GM23338 (cell line): ENCODE measurements around the gene PSMD8. TPM values are rescaled to one million over a fixed set of nuclear protein-coding genes. Genes with fewer than 3 reads are reported as not detected.

Experiments
- ATAC-seq: fragments of 200-7000 bp; cut with Tn5 transposase; 3 replicates; pipeline ENCODE4 v1.9.1; 2020
- DNase-seq: peaks from one replicate; pipeline ENCODE4 v3.0.0-alpha.2; 2015; ENCODE audit warnings: low spot score
- H2AFZ ChIP-seq: fragments of 200-600 bp; sonication (generic); 2 replicates; pipeline ENCODE4 v1.8.0; 2016; ENCODE audit warnings: antibody characterized with exemption, mild to moderate bottlenecking, moderate library complexity
- H3F3A ChIP-seq: fragments of 200-600 bp; sonication (generic); replicated peaks from 2 replicates; pipeline ENCODE4 v1.8.0; 2017; ENCODE audit warnings: antibody characterized with exemption, mixed run types, low read depth
- H3K27ac ChIP-seq: fragments of 200-600 bp; sonication (generic); 2 replicates; pipeline ENCODE4 v1.6.1; 2016; ENCODE audit warnings: low read depth
- H3K27me3 ChIP-seq: fragments of 200-600 bp; sonication (generic); 2 replicates; pipeline ENCODE4 v1.8.0; 2016; ENCODE audit warnings: mild to moderate bottlenecking, mixed run types, moderate library complexity; ENCODE audit not compliant: insufficient read depth
- H3K36me3 ChIP-seq: fragments of 200-600 bp; sonication (generic); 2 replicates; pipeline ENCODE4 v1.8.0; 2016; ENCODE audit warnings: mild to moderate bottlenecking; ENCODE audit not compliant: insufficient read depth
- H3K4me1 ChIP-seq: fragments of 200-600 bp; sonication (generic); 2 replicates; pipeline ENCODE4 v1.8.0; 2016; ENCODE audit warnings: mild to moderate bottlenecking, moderate library complexity; ENCODE audit not compliant: insufficient read depth
- H3K4me2 ChIP-seq: fragments of 200-600 bp; sonication (generic); 2 replicates; pipeline ENCODE4 v1.7.1; 2017; ENCODE audit warnings: mixed run types
- H3K4me3 ChIP-seq: fragments of 200-600 bp; sonication (generic); 2 replicates; pipeline ENCODE4 v1.6.1; 2016; ENCODE audit warnings: mixed run types
- H3K79me2 ChIP-seq: fragments of 200-600 bp; sonication (generic); replicated peaks from 2 replicates; pipeline ENCODE4 v1.8.0; 2017; ENCODE audit warnings: mild to moderate bottlenecking; ENCODE audit not compliant: insufficient read depth
- H3K9me2 ChIP-seq: fragments of 200-600 bp; sonication (generic); 2 replicates; pipeline ENCODE4 v1.8.0; 2017; ENCODE audit not compliant: insufficient read depth
- H4K20me1 ChIP-seq: fragments of 200-600 bp; sonication (generic); replicated peaks from 2 replicates; pipeline ENCODE4 v1.8.0; 2017; ENCODE audit warnings: mild to moderate bottlenecking; ENCODE audit not compliant: insufficient read depth
- H3K27ac Mint-ChIP-seq: 2 replicates; pipeline ENCODE4 v1.8.0; 2020; ENCODE audit warnings: inconsistent platforms, mild to moderate bottlenecking, moderate library complexity, mixed read lengths
- H3K27me3 Mint-ChIP-seq: 3 replicates; pipeline ENCODE4 v1.8.0; 2022; ENCODE audit warnings: low read depth, mild to moderate bottlenecking, moderate library complexity, mixed read lengths, inconsistent platforms; ENCODE audit not compliant: insufficient read depth, poor library complexity
- H3K36me3 Mint-ChIP-seq: 3 replicates; pipeline ENCODE4 v1.8.0; 2021; ENCODE audit warnings: low read depth, mild to moderate bottlenecking, inconsistent platforms, moderate library complexity, mixed read lengths
- H3K4me1 Mint-ChIP-seq: 3 replicates; pipeline ENCODE4 v1.8.0; 2020; ENCODE audit warnings: mild to moderate bottlenecking, inconsistent platforms, mixed read lengths
- H3K4me3 Mint-ChIP-seq: 3 replicates; pipeline ENCODE4 v1.8.0; 2021; ENCODE audit warnings: moderate library complexity, mild to moderate bottlenecking, inconsistent platforms, mixed read lengths
- H3K9me3 Mint-ChIP-seq: 3 replicates; pipeline ENCODE4 v1.8.0; 2020; ENCODE audit warnings: moderate library complexity, mild to moderate bottlenecking, inconsistent platforms, mixed read lengths
- CREB1 ChIP-seq: fragments of 250-450 bp; sonication (Bioruptor Pico); IDR thresholded peaks from 2 replicates; pipeline ENCODE4 v1.5.0; 2020; ENCODE audit warnings: low read depth, mild to moderate bottlenecking, moderate library complexity
- EZH2 ChIP-seq: fragments of 200-600 bp; sonication (generic); IDR thresholded peaks from one replicate; pipeline ENCODE4 v1.8.0; 2017; ENCODE audit warnings: antibody characterized with exemption, mild to moderate bottlenecking, low read depth; ENCODE audit not compliant: unreplicated experiment
- EZH2phosphoT487 ChIP-seq: fragments of 200-600 bp; sonication (generic); IDR thresholded peaks from one replicate; pipeline ENCODE4 v1.8.1; 2018; ENCODE audit warnings: antibody characterized with exemption; ENCODE audit not compliant: unreplicated experiment
- JUNB ChIP-seq: IDR thresholded peaks from one replicate; pipeline ENCODE4 v1.6.1; 2016; ENCODE audit warnings: antibody characterized with exemption; ENCODE audit not compliant: unreplicated experiment
- NANOG ChIP-seq: IDR thresholded peaks from 2 replicates; pipeline ENCODE4 v1.6.1; 2016; ENCODE audit warnings: antibody characterized with exemption, borderline replicate concordance
- POLR2AphosphoS5 ChIP-seq: IDR thresholded peaks from 2 replicates; pipeline ENCODE4 v1.6.1; 2016; ENCODE audit warnings: antibody characterized with exemption, low read depth
- REST ChIP-seq: IDR thresholded peaks from one replicate; pipeline ENCODE4 v1.6.1; 2018; ENCODE audit warnings: antibody characterized with exemption; ENCODE audit not compliant: unreplicated experiment
- STAT1 ChIP-seq: IDR thresholded peaks from one replicate; pipeline ENCODE4 v1.6.1; 2016; ENCODE audit warnings: antibody characterized with exemption; ENCODE audit not compliant: unreplicated experiment
- ZNF114 ChIP-seq: fragments of 250-450 bp; sonication (Bioruptor Pico); IDR thresholded peaks from 2 replicates; pipeline ENCODE4 v1.5.0; 2020; ENCODE audit warnings: mild to moderate bottlenecking, moderate library complexity
- ZNF331 ChIP-seq: fragments of 250-450 bp; sonication (Bioruptor Pico); IDR thresholded peaks from 2 replicates; pipeline ENCODE4 v1.5.0; 2020; ENCODE audit warnings: low read depth, mild to moderate bottlenecking, moderate library complexity
- polyA plus RNA-seq: library from polyadenylated mRNA; unstranded; fragments of >200 nt; fragmentation: Nextera tagmentation; extraction: Ambion mirVana; gene quantifications from 2 replicates; pipeline ENCODE4 v1.2.1, GENCODE V29; 2016
- total RNA-seq: library from RNA; depleted of rRNA; stranded (reverse); fragments of >200 nt; shearing (Covaris generic); gene quantifications from 2 replicates; pipeline ENCODE4 v1.2.3, GENCODE V29; 2014
- TF ChIP-seq, protein P1 (sequence below), 2 experiments: fragments of 200-600 bp in 1 of 2; sonication (generic) in 1 of 2; conservative IDR thresholded peaks; 2 replicates each; pipeline versions ENCODE4 v1.5.1 to v1.6.1; 2016 to 2017; ENCODE audit warnings: antibody characterized with exemption in 2 of 2, low read depth in 2 of 2, mild to moderate bottlenecking in 2 of 2, moderate library complexity in 1 of 2
- TF ChIP-seq, protein P2 (sequence below): fragments of 250-450 bp; sonication (Bioruptor Pico); IDR thresholded peaks from 2 replicates; pipeline ENCODE4 v1.5.0; 2020; ENCODE audit warnings: mild to moderate bottlenecking, moderate library complexity

Gene PSMD8
- total and polyA plus RNA-seq, 2 experiments from 2014 or later = 129 to 241 TPM

- peaks cover 6% of the 10 kb centered on the region; the same call in 2 of the 3 replicates for H3K36me3 Mint-ChIP-seq
- H3K27ac Mint-ChIP-seq = no peak overlapping the region
- 0 out of 2 replicates have a peak, but pooled peaks cover 5% of the 10 kb centered on the region for H3K36me3 ChIP-seq
- DNase-seq (no peak), ATAC-seq (no peak)
- no peaks in the 10 kb centered on the region; the same call in 2 of the 3 replicates for H3K9me3 Mint-ChIP-seq
- no peak for TF ChIP-seq REST
- no peak for TF ChIP-seq NANOG
- TF ChIP-seq ZNF114 (CRISPR knock-in tag) = no peak
- TF ChIP-seq, protein P1, sequence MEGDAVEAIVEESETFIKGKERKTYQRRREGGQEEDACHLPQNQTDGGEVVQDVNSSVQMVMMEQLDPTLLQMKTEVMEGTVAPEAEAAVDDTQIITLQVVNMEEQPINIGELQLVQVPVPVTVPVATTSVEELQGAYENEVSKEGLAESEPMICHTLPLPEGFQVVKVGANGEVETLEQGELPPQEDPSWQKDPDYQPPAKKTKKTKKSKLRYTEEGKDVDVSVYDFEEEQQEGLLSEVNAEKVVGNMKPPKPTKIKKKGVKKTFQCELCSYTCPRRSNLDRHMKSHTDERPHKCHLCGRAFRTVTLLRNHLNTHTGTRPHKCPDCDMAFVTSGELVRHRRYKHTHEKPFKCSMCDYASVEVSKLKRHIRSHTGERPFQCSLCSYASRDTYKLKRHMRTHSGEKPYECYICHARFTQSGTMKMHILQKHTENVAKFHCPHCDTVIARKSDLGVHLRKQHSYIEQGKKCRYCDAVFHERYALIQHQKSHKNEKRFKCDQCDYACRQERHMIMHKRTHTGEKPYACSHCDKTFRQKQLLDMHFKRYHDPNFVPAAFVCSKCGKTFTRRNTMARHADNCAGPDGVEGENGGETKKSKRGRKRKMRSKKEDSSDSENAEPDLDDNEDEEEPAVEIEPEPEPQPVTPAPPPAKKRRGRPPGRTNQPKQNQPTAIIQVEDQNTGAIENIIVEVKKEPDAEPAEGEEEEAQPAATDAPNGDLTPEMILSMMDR (conservative IDR thresholded peaks at IDR 0.05; ENCODE audit: low read depth in 2 of 2) = no peak
- TF ChIP-seq EZH2phosphoT487 = no peak
- no peak for TF ChIP-seq STAT1
- no peak for TF ChIP-seq CREB1 (CRISPR knock-in tag)
- no peak for TF ChIP-seq JUNB
- no peak for TF ChIP-seq EZH2
- no peak for TF ChIP-seq ZNF331
- TF ChIP-seq POLR2AphosphoS5 = no peak
- TF ChIP-seq, protein P2, sequence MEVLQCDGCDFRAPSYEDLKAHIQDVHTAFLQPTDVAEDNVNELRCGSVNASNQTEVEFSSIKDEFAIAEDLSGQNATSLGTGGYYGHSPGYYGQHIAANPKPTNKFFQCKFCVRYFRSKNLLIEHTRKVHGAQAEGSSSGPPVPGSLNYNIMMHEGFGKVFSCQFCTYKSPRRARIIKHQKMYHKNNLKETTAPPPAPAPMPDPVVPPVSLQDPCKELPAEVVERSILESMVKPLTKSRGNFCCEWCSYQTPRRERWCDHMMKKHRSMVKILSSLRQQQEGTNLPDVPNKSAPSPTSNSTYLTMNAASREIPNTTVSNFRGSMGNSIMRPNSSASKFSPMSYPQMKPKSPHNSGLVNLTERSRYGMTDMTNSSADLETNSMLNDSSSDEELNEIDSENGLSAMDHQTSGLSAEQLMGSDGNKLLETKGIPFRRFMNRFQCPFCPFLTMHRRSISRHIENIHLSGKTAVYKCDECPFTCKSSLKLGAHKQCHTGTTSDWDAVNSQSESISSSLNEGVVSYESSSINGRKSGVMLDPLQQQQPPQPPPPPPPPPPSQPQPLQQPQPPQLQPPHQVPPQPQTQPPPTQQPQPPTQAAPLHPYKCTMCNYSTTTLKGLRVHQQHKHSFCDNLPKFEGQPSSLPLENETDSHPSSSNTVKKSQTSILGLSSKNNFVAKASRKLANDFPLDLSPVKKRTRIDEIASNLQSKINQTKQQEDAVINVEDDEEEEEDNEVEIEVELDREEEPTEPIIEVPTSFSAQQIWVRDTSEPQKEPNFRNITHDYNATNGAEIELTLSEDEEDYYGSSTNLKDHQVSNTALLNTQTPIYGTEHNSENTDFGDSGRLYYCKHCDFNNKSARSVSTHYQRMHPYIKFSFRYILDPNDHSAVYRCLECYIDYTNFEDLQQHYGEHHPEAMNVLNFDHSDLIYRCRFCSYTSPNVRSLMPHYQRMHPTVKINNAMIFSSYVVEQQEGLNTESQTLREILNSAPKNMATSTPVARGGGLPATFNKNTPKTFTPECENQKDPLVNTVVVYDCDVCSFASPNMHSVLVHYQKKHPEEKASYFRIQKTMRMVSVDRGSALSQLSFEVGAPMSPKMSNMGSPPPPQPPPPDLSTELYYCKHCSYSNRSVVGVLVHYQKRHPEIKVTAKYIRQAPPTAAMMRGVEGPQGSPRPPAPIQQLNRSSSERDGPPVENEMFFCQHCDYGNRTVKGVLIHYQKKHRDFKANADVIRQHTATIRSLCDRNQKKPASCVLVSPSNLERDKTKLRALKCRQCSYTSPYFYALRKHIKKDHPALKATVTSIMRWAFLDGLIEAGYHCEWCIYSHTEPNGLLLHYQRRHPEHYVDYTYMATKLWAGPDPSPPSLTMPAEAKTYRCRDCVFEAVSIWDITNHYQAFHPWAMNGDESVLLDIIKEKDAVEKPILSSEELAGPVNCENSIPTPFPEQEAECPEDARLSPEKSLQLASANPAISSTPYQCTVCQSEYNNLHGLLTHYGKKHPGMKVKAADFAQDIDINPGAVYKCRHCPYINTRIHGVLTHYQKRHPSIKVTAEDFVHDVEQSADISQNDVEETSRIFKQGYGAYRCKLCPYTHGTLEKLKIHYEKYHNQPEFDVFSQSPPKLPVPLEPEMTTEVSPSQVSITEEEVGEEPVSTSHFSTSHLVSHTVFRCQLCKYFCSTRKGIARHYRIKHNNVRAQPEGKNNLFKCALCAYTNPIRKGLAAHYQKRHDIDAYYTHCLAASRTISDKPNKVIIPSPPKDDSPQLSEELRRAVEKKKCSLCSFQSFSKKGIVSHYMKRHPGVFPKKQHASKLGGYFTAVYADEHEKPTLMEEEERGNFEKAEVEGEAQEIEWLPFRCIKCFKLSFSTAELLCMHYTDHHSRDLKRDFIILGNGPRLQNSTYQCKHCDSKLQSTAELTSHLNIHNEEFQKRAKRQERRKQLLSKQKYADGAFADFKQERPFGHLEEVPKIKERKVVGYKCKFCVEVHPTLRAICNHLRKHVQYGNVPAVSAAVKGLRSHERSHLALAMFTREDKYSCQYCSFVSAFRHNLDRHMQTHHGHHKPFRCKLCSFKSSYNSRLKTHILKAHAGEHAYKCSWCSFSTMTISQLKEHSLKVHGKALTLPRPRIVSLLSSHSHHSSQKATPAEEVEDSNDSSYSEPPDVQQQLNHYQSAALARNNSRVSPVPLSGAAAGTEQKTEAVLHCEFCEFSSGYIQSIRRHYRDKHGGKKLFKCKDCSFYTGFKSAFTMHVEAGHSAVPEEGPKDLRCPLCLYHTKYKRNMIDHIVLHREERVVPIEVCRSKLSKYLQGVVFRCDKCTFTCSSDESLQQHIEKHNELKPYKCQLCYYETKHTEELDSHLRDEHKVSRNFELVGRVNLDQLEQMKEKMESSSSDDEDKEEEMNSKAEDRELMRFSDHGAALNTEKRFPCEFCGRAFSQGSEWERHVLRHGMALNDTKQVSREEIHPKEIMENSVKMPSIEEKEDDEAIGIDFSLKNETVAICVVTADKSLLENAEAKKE (CRISPR knock-in tag) = no peak
- no peaks in the 10 kb centered on the region for H3K4me1 Mint-ChIP-seq
- no peaks in the 10 kb centered on the region for H3K9me2 ChIP-seq
- H3K79me2 ChIP-seq = no peaks in the 10 kb centered on the region
- no peak overlapping the region for H2AFZ ChIP-seq
- H3K4me3 ChIP-seq = no peak overlapping the region
- no peak overlapping the region for H3K4me3 Mint-ChIP-seq
- no peak overlapping the region for H3K4me2 ChIP-seq
- no peak overlapping the region for H3K27ac ChIP-seq
- no peaks in the 10 kb centered on the region; the same call in 1 of the 2 replicates for H4K20me1 ChIP-seq
- H3K4me1 ChIP-seq = no peaks in the 10 kb centered on the region
- no peaks in the 10 kb centered on the region for H3K27me3 ChIP-seq
- 0 out of 2 replicates have a peak, but pooled peaks cover 3% of the 10 kb centered on the region for H3F3A ChIP-seq
- H3K27me3 Mint-ChIP-seq = peaks cover 6% of the 10 kb centered on the region
Observed at GRCh38 chr19:38329651-38330050, 44.7 kb upstream of the PSMD8 start.
